Liver (tissue), 9 donors: ENCODE data around the gene NTF3. TPM values are rescaled to one million over a fixed set of nuclear protein-coding genes. Genes with fewer than 3 reads are reported as not detected.

Source experiments
- DNase-seq: peaks from one replicate; pipeline ENCODE4 v3.0.0-alpha.2; 2017; ENCODE audit warnings: low spot score
- H3K27ac ChIP-seq, 2 donors: one replicate each; pipeline ENCODE4 v1.7.0; 2013; ENCODE audit warnings: inconsistent platforms in 2 of 2, low read length in 2 of 2, control low read depth in 1 of 2, low read depth in 1 of 2, mild to moderate bottlenecking in 1 of 2
- H3K27me3 ChIP-seq, 4 donors: one replicate each; pipeline versions ENCODE4 v1.6.1 to v1.7.0; 2013; ENCODE audit warnings: low read length in 3 of 4, inconsistent platforms in 1 of 4, mild to moderate bottlenecking in 1 of 4, moderate library complexity in 1 of 4; ENCODE audit not compliant: control insufficient read depth in 4 of 4, insufficient read depth in 4 of 4
- H3K36me3 ChIP-seq, 4 donors: one replicate each; pipeline versions ENCODE4 v1.6.1 to v1.7.0; 2013; ENCODE audit warnings: low read length in 3 of 4, mild to moderate bottlenecking in 3 of 4, low read depth in 1 of 4, moderate library complexity in 1 of 4; ENCODE audit not compliant: control insufficient read depth in 4 of 4, insufficient read depth in 3 of 4
- H3K4me1 ChIP-seq, 4 donors: one replicate each; pipeline versions ENCODE4 v1.6.1 to v1.7.0; 2013; ENCODE audit warnings: low read length in 3 of 4, mild to moderate bottlenecking in 3 of 4, moderate library complexity in 1 of 4; ENCODE audit not compliant: control insufficient read depth in 4 of 4, insufficient read depth in 4 of 4
- H3K4me3 ChIP-seq, 3 donors: one replicate each; pipeline versions ENCODE4 v1.6.1 to v1.7.0; 2013; ENCODE audit warnings: low read length in 3 of 3, control low read depth in 1 of 3, low read depth in 1 of 3, mild to moderate bottlenecking in 1 of 3
- H3K9ac ChIP-seq, 2 donors: one replicate each; pipeline ENCODE4 v1.7.0; 2013; ENCODE audit warnings: low read length in 2 of 2, mild to moderate bottlenecking in 2 of 2, moderate library complexity in 2 of 2, control low read depth in 1 of 2, low read depth in 1 of 2
- H3K9me3 ChIP-seq, 4 donors: one replicate each; pipeline versions ENCODE4 v1.6.1 to v1.7.0; 2013; ENCODE audit warnings: low read length in 3 of 4; ENCODE audit not compliant: control insufficient read depth in 4 of 4
- EGR1 ChIP-seq, 2 donors: IDR thresholded peaks; 2 replicates each; pipeline ENCODE4 v1.6.1; 2016 to 2018; ENCODE audit warnings: antibody characterized with exemption in 2 of 2, low read depth in 2 of 2
- FOXA1 ChIP-seq: IDR thresholded peaks from 2 replicates; pipeline ENCODE4 v1.6.1; 2016; ENCODE audit warnings: antibody characterized with exemption
- FOXA2 ChIP-seq: IDR thresholded peaks from 2 replicates; pipeline ENCODE4 v1.6.1; 2016; ENCODE audit warnings: antibody characterized with exemption
- GABPA ChIP-seq, 2 donors: IDR thresholded peaks in 1 of 2; conservative IDR thresholded peaks in 1 of 2; 2 replicates each; pipeline ENCODE4 v1.6.1; 2016; ENCODE audit warnings: antibody characterized with exemption in 2 of 2, mild to moderate bottlenecking in 1 of 2, moderate library complexity in 1 of 2
- HNF4A ChIP-seq, 2 donors: conservative IDR thresholded peaks; 2 replicates each; pipeline ENCODE4 v1.6.1; 2016; ENCODE audit warnings: antibody characterized with exemption in 2 of 2, mild to moderate bottlenecking in 2 of 2
- HNF4G ChIP-seq: IDR thresholded peaks from 2 replicates; pipeline ENCODE4 v1.6.1; 2016; ENCODE audit warnings: antibody characterized with exemption
- JUND ChIP-seq, 2 donors: IDR thresholded peaks; 2 replicates each; pipeline ENCODE4 v1.6.1; 2016; ENCODE audit warnings: antibody characterized with exemption in 2 of 2
- NR2F2 ChIP-seq: IDR thresholded peaks from 2 replicates; pipeline ENCODE4 v1.6.1; 2016; ENCODE audit warnings: antibody characterized with exemption
- RAD21 ChIP-seq, 2 donors: IDR thresholded peaks; 2 replicates each; pipeline ENCODE4 v1.6.1; 2016; ENCODE audit warnings: antibody characterized with exemption in 2 of 2, mild to moderate bottlenecking in 2 of 2
- RXRA ChIP-seq, 2 donors: IDR thresholded peaks; 2 replicates each; pipeline ENCODE4 v1.6.1; 2017 to 2018; ENCODE audit warnings: antibody characterized with exemption in 2 of 2, mild to moderate bottlenecking in 1 of 2
- SP1 ChIP-seq: IDR thresholded peaks from 2 replicates; pipeline ENCODE4 v1.6.1; 2018; ENCODE audit warnings: antibody characterized with exemption, mild to moderate bottlenecking
- TAF1 ChIP-seq: conservative IDR thresholded peaks from 2 replicates; pipeline ENCODE4 v1.6.1; 2016; ENCODE audit warnings: antibody characterized with exemption, mild to moderate bottlenecking
- YY1 ChIP-seq: IDR thresholded peaks from 2 replicates; pipeline ENCODE4 v1.6.1; 2016; ENCODE audit warnings: antibody characterized with exemption, mild to moderate bottlenecking
- whole genome bisulfite sequencing: extraction: QIAGEN DNeasy Blood & Tissue Kit; methylation state at CpG from one replicate; pipeline ENCODE4 v1.1.7; 2013; 5-methylcytosine and 5-hydroxymethylcytosine counted together
- polyA plus RNA-seq, 2 donors: library from polyadenylated mRNA; stranded (reverse) in 1 of 2; unstranded in 1 of 2; fragments of 200-250 nt in 1 of 2; fragments of >200 nt in 1 of 2; fragmentation: Nextera tagmentation in 1 of 2; extraction: Ambion mirVana in 1 of 2; gene quantifications; one replicate each; pipeline versions ENCODE4 v1.2.1 to v1.2.3, GENCODE V29; 2013 to 2015
- total RNA-seq, 2 donors: library from RNA; depleted of rRNA; stranded (reverse); fragments of >200 nt; gene quantifications; one replicate each; pipeline ENCODE4 v1.2.3, GENCODE V29; 2014
- TF ChIP-seq, protein P1 (sequence below): fragments of 150-350 bp; IDR thresholded peaks from 2 replicates; pipeline ENCODE4 v1.5.1; 2017; ENCODE audit warnings: improper control_type of control experiment, low read depth, low read length; ENCODE audit not compliant: missing input control
- TF ChIP-seq, protein P2 (sequence below): IDR thresholded peaks from 2 replicates; pipeline ENCODE4 v1.6.1; 2016; ENCODE audit warnings: antibody characterized with exemption
- TF ChIP-seq, protein P3 (sequence below): IDR thresholded peaks from 2 replicates; pipeline ENCODE4 v1.6.1; 2016; ENCODE audit warnings: antibody characterized with exemption
- TF ChIP-seq, protein P4 (sequence below): IDR thresholded peaks from 2 replicates; pipeline ENCODE4 v1.6.1; 2016; ENCODE audit warnings: antibody characterized with exemption
- TF ChIP-seq, protein P5 (sequence below): IDR thresholded peaks from 2 replicates; pipeline ENCODE4 v1.6.1; 2016; ENCODE audit warnings: antibody characterized with exemption, mild to moderate bottlenecking
- donor health status: healthy.
- donor health status: healthy.
- donor health status: healthy.
- donor health status: healthy.
- donor health status: healthy.

The NTF3 gene
- total and polyA plus RNA-seq, 4 donors, result 0.89 to 2.8 (median 1.5) TPM

DNA sequence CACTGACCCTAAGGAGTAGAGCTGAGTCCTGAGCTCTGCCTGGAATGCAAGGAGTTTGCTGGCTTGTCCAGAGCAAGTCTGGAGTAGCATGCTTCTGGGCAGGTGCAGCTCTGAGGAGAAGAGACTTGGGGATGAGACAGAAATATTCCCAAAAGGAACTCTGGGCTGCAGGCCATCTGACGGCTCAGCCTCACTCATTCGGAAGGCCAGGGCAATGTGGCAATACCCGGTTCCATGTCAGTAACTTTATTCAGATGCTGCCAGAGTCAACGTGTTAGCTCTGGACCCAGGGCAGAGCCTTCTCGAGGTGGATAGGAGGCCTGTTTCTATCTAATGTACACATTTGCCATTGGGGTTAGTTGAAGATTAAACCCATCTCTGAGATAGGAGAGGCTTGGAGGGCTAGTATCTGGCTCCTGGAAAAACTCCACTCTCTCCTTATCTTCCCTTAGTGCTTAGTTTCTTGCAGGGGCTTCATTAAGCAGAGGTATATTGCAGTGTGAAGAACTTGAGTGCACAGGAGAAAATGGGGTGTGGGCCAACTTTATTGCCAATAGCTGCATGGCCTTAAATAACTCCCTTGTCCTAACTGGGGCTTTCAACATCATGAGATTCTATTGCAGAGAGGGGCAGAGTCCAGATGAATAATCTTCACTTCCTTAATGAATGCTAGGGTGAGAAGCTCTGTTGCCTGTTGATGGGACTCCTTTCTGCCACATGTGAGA, 65.6 kb downstream of the NTF3 start:
- H3K9ac ChIP-seq, result no peak overlapping the region
- DNase-seq, result no peak

More for the DNA sequence above, 65.6 kb downstream of the NTF3 start:
- H3K4me1 ChIP-seq, result peaks cover 4 to 29% (median 22%) of the 10 kb centered on the region in 4 donors
- H3K4me3 ChIP-seq, result no peak overlapping the region
- H3K27ac ChIP-seq, result peak overlapping the region; percentile 49 to 62
- no peaks in the 10 kb centered on the region for H3K27me3 ChIP-seq
- WGBS, result 26% methylated on average over 5 of the region's 5 CpGs
- no peaks in the 10 kb centered on the region for H3K36me3 ChIP-seq
- no peaks in the 10 kb centered on the region for H3K9me3 ChIP-seq
- TF ChIP-seq FOXA2 (no peak), GABPA (IDR thresholded peaks at IDR 0.05 in 1 of 2, conservative IDR thresholded peaks at IDR 0.05 in 1 of 2) (peak in 1 of 2 donors; percentile 32), YY1 (peak; percentile 50), JUND (IDR thresholded peaks at IDR 0.05) (peak in 1 of 2 donors; percentile 36), RXRA (IDR thresholded peaks at IDR 0.05) (peak; percentile 91 to 97), RAD21 (IDR thresholded peaks at IDR 0.05) (peak in 1 of 2 donors; percentile 10), NR2F2 (peak; percentile 15), FOXA1 (no peak), HNF4A (conservative IDR thresholded peaks at IDR 0.05) (peak; percentile 84 to 93), TAF1 (no peak), EGR1 (IDR thresholded peaks at IDR 0.05; ENCODE audit: low read depth in 2 of 2) (no peak), SP1 (peak; percentile 82), HNF4G (peak; percentile 78)
- TF ChIP-seq, protein P1, sequence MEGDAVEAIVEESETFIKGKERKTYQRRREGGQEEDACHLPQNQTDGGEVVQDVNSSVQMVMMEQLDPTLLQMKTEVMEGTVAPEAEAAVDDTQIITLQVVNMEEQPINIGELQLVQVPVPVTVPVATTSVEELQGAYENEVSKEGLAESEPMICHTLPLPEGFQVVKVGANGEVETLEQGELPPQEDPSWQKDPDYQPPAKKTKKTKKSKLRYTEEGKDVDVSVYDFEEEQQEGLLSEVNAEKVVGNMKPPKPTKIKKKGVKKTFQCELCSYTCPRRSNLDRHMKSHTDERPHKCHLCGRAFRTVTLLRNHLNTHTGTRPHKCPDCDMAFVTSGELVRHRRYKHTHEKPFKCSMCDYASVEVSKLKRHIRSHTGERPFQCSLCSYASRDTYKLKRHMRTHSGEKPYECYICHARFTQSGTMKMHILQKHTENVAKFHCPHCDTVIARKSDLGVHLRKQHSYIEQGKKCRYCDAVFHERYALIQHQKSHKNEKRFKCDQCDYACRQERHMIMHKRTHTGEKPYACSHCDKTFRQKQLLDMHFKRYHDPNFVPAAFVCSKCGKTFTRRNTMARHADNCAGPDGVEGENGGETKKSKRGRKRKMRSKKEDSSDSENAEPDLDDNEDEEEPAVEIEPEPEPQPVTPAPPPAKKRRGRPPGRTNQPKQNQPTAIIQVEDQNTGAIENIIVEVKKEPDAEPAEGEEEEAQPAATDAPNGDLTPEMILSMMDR, result no peak
- TF ChIP-seq, protein P2, sequence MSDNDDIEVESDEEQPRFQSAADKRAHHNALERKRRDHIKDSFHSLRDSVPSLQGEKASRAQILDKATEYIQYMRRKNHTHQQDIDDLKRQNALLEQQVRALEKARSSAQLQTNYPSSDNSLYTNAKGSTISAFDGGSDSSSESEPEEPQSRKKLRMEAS, result peak; percentile 65
- TF ChIP-seq, protein P3, sequence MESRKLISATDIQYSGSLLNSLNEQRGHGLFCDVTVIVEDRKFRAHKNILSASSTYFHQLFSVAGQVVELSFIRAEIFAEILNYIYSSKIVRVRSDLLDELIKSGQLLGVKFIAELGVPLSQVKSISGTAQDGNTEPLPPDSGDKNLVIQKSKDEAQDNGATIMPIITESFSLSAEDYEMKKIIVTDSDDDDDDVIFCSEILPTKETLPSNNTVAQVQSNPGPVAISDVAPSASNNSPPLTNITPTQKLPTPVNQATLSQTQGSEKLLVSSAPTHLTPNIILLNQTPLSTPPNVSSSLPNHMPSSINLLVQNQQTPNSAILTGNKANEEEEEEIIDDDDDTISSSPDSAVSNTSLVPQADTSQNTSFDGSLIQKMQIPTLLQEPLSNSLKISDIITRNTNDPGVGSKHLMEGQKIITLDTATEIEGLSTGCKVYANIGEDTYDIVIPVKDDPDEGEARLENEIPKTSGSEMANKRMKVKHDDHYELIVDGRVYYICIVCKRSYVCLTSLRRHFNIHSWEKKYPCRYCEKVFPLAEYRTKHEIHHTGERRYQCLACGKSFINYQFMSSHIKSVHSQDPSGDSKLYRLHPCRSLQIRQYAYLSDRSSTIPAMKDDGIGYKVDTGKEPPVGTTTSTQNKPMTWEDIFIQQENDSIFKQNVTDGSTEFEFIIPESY, result peak; percentile 43
- TF ChIP-seq, protein P4, sequence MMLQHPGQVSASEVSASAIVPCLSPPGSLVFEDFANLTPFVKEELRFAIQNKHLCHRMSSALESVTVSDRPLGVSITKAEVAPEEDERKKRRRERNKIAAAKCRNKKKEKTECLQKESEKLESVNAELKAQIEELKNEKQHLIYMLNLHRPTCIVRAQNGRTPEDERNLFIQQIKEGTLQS, result no peak
- TF ChIP-seq, protein P5, sequence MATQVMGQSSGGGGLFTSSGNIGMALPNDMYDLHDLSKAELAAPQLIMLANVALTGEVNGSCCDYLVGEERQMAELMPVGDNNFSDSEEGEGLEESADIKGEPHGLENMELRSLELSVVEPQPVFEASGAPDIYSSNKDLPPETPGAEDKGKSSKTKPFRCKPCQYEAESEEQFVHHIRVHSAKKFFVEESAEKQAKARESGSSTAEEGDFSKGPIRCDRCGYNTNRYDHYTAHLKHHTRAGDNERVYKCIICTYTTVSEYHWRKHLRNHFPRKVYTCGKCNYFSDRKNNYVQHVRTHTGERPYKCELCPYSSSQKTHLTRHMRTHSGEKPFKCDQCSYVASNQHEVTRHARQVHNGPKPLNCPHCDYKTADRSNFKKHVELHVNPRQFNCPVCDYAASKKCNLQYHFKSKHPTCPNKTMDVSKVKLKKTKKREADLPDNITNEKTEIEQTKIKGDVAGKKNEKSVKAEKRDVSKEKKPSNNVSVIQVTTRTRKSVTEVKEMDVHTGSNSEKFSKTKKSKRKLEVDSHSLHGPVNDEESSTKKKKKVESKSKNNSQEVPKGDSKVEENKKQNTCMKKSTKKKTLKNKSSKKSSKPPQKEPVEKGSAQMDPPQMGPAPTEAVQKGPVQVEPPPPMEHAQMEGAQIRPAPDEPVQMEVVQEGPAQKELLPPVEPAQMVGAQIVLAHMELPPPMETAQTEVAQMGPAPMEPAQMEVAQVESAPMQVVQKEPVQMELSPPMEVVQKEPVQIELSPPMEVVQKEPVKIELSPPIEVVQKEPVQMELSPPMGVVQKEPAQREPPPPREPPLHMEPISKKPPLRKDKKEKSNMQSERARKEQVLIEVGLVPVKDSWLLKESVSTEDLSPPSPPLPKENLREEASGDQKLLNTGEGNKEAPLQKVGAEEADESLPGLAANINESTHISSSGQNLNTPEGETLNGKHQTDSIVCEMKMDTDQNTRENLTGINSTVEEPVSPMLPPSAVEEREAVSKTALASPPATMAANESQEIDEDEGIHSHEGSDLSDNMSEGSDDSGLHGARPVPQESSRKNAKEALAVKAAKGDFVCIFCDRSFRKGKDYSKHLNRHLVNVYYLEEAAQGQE, result no peak
